Esophagus squamous epithelium (tissue), 5 donors: ENCODE results near the gene PRCC. TPM values are rescaled to one million over a fixed set of nuclear protein-coding genes. Genes with fewer than 3 reads are reported as not detected.
"Not testable (repeated sequence)": the region's sequence is repeated elsewhere in the genome, so short reads cannot be mapped to it uniquely, and the experiment has no call there.

ENCODE experiments used
- DNase-seq: peaks from one replicate; lab custom pipeline; 2025; lab: John Stamatoyannopoulos, UW
- H3K27ac ChIP-seq, 4 donors: fragments of 200-600 bp; sonication (generic); one replicate each; pipeline ENCODE4 v1.5.1; 2016 to 2019; ENCODE audit warnings: mild to moderate bottlenecking in 1 of 4
- H3K27me3 ChIP-seq, 4 donors: fragments of 200-600 bp; sonication (generic); 1 replicate in 3 of 4; 2 replicates in 1 of 4; pipeline versions ENCODE4 v1.5.1 to v1.6.0; 2017 to 2021; ENCODE audit warnings: antibody characterized with exemption in 1 of 4
- H3K36me3 ChIP-seq, 3 donors: fragments of 200-600 bp; sonication (generic); one replicate each; pipeline ENCODE4 v1.5.1; 2016 to 2019
- H3K4me1 ChIP-seq, 3 donors: fragments of 200-600 bp; sonication (generic); one replicate each; pipeline ENCODE4 v1.5.1; 2017 to 2019
- H3K4me3 ChIP-seq, 4 donors: fragments of 200-600 bp; sonication (generic); 1 replicate in 3 of 4; 2 replicates in 1 of 4; pipeline ENCODE4 v1.5.1; 2016 to 2019; ENCODE audit warnings: mild to moderate bottlenecking in 2 of 4, moderate library complexity in 1 of 4
- H3K9me3 ChIP-seq, 3 donors: fragments of 200-600 bp; sonication (generic); one replicate each; pipeline ENCODE4 v1.5.1; 2016 to 2019
- POLR2A ChIP-seq, 4 donors: fragments of 450-650 bp; IDR thresholded peaks; one replicate each; pipeline ENCODE4 v1.6.1; 2017; ENCODE audit warnings: antibody characterized with exemption in 4 of 4, mild to moderate bottlenecking in 4 of 4, moderate library complexity in 3 of 4
- WGBS, 2 donors: methylation state at CpG; one replicate each; pipeline ENCODE4 v1.1.5; 2018; 5-methylcytosine and 5-hydroxymethylcytosine counted together
- intact Hi-C: fragments of 100-400 bp; cut with DNase I; formaldehyde crosslinking; loops from one replicate; pipeline ENCODE4 v1.15.0; 2022
- total RNA-seq, 4 donors: library from RNA; depleted of rRNA; stranded (reverse); fragments of >200 nt; gene quantifications; one replicate each; pipeline ENCODE4 v1.1.0, GENCODE V29; 2016
- TF ChIP-seq, protein P1 (sequence below), 6 experiments: fragments of 450-650 bp in 4 of 6; fragments of 200-600 bp in 2 of 6; sonication (generic) in 2 of 6; IDR thresholded peaks; one replicate each; pipeline ENCODE4 v1.5.1; 2016 to 2019; ENCODE audit warnings: antibody characterized with exemption in 6 of 6, mild to moderate bottlenecking in 4 of 6, moderate library complexity in 4 of 6
- donor health status: DM: yes; HTN: yes; CAD: no.

The PRCC gene
- total RNA-seq, 4 donors from 2014 or later, result 35.6 to 42.6 (median 38.3) TPM

DNA sequence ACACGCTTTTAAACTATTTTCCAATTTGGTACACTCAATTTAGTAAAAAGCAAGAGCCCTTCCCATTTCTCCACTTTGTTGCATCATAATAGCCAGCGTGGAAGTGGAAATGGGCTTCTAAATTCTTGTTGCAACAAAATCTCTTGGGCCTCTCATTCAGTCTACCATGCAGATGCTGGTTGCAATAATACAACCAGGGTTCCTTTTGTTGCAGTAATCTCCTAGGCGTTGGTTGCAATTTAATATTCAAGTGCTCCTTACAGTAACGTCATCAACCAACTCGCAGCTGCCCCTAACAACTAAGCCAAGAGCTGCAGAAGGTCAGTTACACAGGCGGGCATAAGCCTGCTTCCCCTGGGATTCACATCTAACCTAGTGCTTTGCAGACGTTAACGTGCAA is 13.1 kb upstream of the PRCC start:
- Histone ChIP-seq H3K27me3 (no peaks in the 10 kb centered on the region), H3K27ac (no peak overlapping the region), H3K9me3 (no peaks in the 10 kb centered on the region), H3K4me3 (no peak overlapping the region), H3K4me1 (peaks cover 11 to 33% (median 14%) of the 10 kb centered on the region in 3 donors), H3K36me3 (no peaks in the 10 kb centered on the region)
- intact Hi-C loops, result no loop called here
- WGBS, 2 donors, result 82 to 92% methylated on average over 8 of the region's 8 CpGs
- no peak for TF ChIP-seq POLR2A (IDR thresholded peaks at IDR 0.05)
- TF ChIP-seq, protein P1, sequence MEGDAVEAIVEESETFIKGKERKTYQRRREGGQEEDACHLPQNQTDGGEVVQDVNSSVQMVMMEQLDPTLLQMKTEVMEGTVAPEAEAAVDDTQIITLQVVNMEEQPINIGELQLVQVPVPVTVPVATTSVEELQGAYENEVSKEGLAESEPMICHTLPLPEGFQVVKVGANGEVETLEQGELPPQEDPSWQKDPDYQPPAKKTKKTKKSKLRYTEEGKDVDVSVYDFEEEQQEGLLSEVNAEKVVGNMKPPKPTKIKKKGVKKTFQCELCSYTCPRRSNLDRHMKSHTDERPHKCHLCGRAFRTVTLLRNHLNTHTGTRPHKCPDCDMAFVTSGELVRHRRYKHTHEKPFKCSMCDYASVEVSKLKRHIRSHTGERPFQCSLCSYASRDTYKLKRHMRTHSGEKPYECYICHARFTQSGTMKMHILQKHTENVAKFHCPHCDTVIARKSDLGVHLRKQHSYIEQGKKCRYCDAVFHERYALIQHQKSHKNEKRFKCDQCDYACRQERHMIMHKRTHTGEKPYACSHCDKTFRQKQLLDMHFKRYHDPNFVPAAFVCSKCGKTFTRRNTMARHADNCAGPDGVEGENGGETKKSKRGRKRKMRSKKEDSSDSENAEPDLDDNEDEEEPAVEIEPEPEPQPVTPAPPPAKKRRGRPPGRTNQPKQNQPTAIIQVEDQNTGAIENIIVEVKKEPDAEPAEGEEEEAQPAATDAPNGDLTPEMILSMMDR (IDR thresholded peaks at IDR 0.05), result no peak
- DNase-seq, result no peak

- WGBS, 2 donors, result 57 to 73% methylated on average over 3 to 5 of the region's 5 CpGs
- no peak for DNase-seq
Observed at GRCh38 chr1:156755527-156755950, 11.8 kb upstream of the PRCC start.

GRCh38 chr1:156756355-156756754 is 11.0 kb upstream of the PRCC start:
- 87 to 100% methylated on average over 1 of the region's 1 CpG for WGBS, 2 donors
- no peak for TF ChIP-seq POLR2A (IDR thresholded peaks at IDR 0.05)
- TF ChIP-seq, protein P1 (IDR thresholded peaks at IDR 0.05), result no peak
- DNase-seq, result no peak
- Histone ChIP-seq H3K4me1 (peaks cover 0 to 20% (median 9%) of the 10 kb centered on the region in 3 donors), H3K27me3 (no peaks in the 10 kb centered on the region), H3K9me3 (no peaks in the 10 kb centered on the region), H3K27ac (no peak overlapping the region), H3K36me3 (no peaks in the 10 kb centered on the region), H3K4me3 (no peak overlapping the region)
- intact Hi-C loops, result no loop called here

More at GRCh38 chr1:156755527-156755950, 11.8 kb upstream of the PRCC start:
- Histone ChIP-seq H3K4me1 (peaks cover 0 to 20% (median 9%) of the 10 kb centered on the region in 3 donors), H3K36me3 (no peaks in the 10 kb centered on the region), H3K4me3 (no peak overlapping the region), H3K27me3 (no peaks in the 10 kb centered on the region), H3K9me3 (no peaks in the 10 kb centered on the region), H3K27ac (no peak overlapping the region)
- TF ChIP-seq, protein P1 (IDR thresholded peaks at IDR 0.05), result no peak
- TF ChIP-seq POLR2A (IDR thresholded peaks at IDR 0.05), result no peak
- intact Hi-C loops, result no loop called here

GRCh38 chr1:156757572-156758253 is 9.6 kb upstream of the PRCC start:
- 86 to 94% methylated on average over 10 of the region's 10 CpGs for WGBS, 2 donors

DNA sequence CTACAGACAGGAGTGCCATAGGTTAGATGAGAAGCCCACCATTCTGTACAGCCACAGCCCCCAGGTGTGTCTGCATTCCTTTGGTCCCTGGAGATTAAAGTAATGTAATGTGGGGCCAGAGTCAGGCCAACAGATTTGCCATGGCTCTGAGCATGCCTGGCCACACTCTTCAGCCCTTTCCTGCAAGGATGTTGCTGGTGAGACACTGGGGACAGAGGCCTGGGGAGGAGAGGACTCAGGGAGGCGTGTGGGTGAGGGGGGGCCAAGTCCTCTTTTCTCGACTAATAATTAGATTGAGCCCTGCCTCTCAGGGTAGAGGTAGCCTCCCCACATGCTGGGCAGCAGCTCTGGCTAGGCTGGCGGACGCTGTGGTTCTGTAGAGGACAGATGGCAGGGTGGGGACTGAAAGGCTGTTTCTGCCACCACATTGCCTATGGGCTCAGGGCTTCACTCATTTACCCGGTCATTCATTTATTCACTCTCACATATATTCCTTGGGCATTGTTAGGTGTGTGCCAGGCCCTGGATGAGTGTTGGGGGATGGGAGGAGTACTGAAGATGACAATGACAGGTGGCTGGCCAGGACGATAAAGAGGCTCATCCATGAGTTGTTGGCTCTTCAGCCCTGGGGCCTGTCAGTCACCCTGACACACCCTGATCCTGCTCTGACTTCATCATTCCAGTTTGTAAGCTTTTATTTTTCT is 7.1 kb upstream of the PRCC start:
- DNase-seq, result no peak
- Histone ChIP-seq H3K27ac (no peak overlapping the region), H3K27me3 (no peaks in the 10 kb centered on the region), H3K9me3 (no peaks in the 10 kb centered on the region), H3K36me3 (no peaks in the 10 kb centered on the region), H3K4me3 (no peak overlapping the region), H3K4me1 (no peaks in the 10 kb centered on the region)
- intact Hi-C loops, result no loop called here
- TF ChIP-seq, protein P1 (IDR thresholded peaks at IDR 0.05), result no peak
- TF ChIP-seq POLR2A (IDR thresholded peaks at IDR 0.05), result no peak
- WGBS, 2 donors, result 51 to 68% methylated on average over 2 to 3 of the region's 6 CpGs

More at GRCh38 chr1:156757572-156758253, 9.6 kb upstream of the PRCC start:
- DNase-seq, H3K9me3 ChIP-seq, H3K4me3 ChIP-seq, H3K36me3 ChIP-seq, H3K27ac ChIP-seq, H3K27me3 ChIP-seq, intact Hi-C loops: not testable (repeated sequence)
- H3K4me1 ChIP-seq, result peaks cover 0 to 13% (median 9%) of the 10 kb centered on the region in 3 donors
